CD4-positive, CD25-positive, alpha-beta regulatory T cell (primary cell): ENCODE measurements around the gene MYL5. TPM values are rescaled to one million over a fixed set of nuclear protein-coding genes. Genes with fewer than 3 reads are reported as not detected.

ENCODE experiments used
- ATAC-seq, 2 donors: fragments of 150-1000 bp; cut with Tn5 transposase; one replicate each; pipeline ENCODE4 v1.10.0; 2021; ENCODE audit warnings: low read depth in 2 of 2, moderate number of reproducible peaks in 2 of 2, moderate library complexity in 1 of 2
- DNase-seq, 3 donors: peaks; one replicate each; pipeline versions ENCODE4 v3.0.0 to v3.0.0-alpha.2; 2012 to 2022; ENCODE audit warnings: mixed read lengths in 1 of 3
- H3K27ac ChIP-seq: one replicate; pipeline ENCODE4 v1.7.0; 2013; ENCODE audit warnings: mild to moderate bottlenecking, low read length; ENCODE audit not compliant: insufficient read depth, poor library complexity, severe bottlenecking
- H3K27me3 ChIP-seq: one replicate; pipeline ENCODE4 v1.7.0; 2013; ENCODE audit warnings: low read length; ENCODE audit not compliant: control insufficient read depth, insufficient read depth
- H3K36me3 ChIP-seq: one replicate; pipeline ENCODE4 v1.7.0; 2013; ENCODE audit warnings: mild to moderate bottlenecking, low read length, moderate library complexity; ENCODE audit not compliant: control insufficient read depth, insufficient read depth
- H3K4me1 ChIP-seq: 2 replicates; pipeline ENCODE4 v1.7.0; 2013; ENCODE audit warnings: mild to moderate bottlenecking, low read length; ENCODE audit not compliant: insufficient read depth, control insufficient read depth, poor library complexity, severe bottlenecking
- H3K4me3 ChIP-seq: one replicate; pipeline ENCODE4 v1.7.0; 2013; ENCODE audit warnings: low read depth, mild to moderate bottlenecking, low read length, moderate library complexity
- H3K9me3 ChIP-seq, 2 experiments: 1 replicate in 1 of 2; 2 replicates in 1 of 2; pipeline ENCODE4 v1.7.0; 2013; ENCODE audit warnings: low read length in 2 of 2, mild to moderate bottlenecking in 1 of 2, moderate library complexity in 1 of 2; ENCODE audit not compliant: control insufficient read depth in 2 of 2
- H3K27ac Mint-ChIP-seq, 3 donors: one replicate each; pipeline ENCODE4 v1.8.0; 2020 to 2022; ENCODE audit warnings: mild to moderate bottlenecking in 3 of 3, mixed read lengths in 3 of 3, moderate library complexity in 2 of 3
- H3K27me3 Mint-ChIP-seq: one replicate; pipeline ENCODE4 v1.8.0; 2022; ENCODE audit warnings: mild to moderate bottlenecking, mixed read lengths
- H3K36me3 Mint-ChIP-seq: one replicate; pipeline ENCODE4 v1.8.0; 2020; ENCODE audit warnings: mixed read lengths
- H3K4me1 Mint-ChIP-seq, 4 donors: one replicate each; pipeline ENCODE4 v1.8.0; 2020 to 2022; ENCODE audit warnings: mixed read lengths in 4 of 4, mild to moderate bottlenecking in 1 of 4
- H3K4me3 Mint-ChIP-seq, 4 donors: one replicate each; pipeline ENCODE4 v1.8.0; 2020 to 2022; ENCODE audit warnings: mild to moderate bottlenecking in 4 of 4, mixed read lengths in 4 of 4, moderate library complexity in 3 of 4
- H3K9me3 Mint-ChIP-seq, 7 donors: one replicate each; pipeline ENCODE4 v1.8.0; 2020 to 2022; ENCODE audit warnings: mixed read lengths in 7 of 7, mild to moderate bottlenecking in 3 of 7, moderate library complexity in 2 of 7
- polyA plus RNA-seq, 4 donors: library from polyadenylated mRNA; unstranded; fragments of 300-500 nt; fragmentation: Illumina TruSeq; gene quantifications; one replicate each; pipeline ENCODE4 v1.2.3, GENCODE V29; 2021
- total RNA-seq: library from RNA; stranded (reverse); gene quantifications from one replicate; pipeline ENCODE4 v1.2.3, GENCODE V29; 2022

Gene MYL5
- total and polyA plus RNA-seq, 5 donors from 2014 or later = 3.3 to 13.9 (median 4.7) TPM

DNA sequence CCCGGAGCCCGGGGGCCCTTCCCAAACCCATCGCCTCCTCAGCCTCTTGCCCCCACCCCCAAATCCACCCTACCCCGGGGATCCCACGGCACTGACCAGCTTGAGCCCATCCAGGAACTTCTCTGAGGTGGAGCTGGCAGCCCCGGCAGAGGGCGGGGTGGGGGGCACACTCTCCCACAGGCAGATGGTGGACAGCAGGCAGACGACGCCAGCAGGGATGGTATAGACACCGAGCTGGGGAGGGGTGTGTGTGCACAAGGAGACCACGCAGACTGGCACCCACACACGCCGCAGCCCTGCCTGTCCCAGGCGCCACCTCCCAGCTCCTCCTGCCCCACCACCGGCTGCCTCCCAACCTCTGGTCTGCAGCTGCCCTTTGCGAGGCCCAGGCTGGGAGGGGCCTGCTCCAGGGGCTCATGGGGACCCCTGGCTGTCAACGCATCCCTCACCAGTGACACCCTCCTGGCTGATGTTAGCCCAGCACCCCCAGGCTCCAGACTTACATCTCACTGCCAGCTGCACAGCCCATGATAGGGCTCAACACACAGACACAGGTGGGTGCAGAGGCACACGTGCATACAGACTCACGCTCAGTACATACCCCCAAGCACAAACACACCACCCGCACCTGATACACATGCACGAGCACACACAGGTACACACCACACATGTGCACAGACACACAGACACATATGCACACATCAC lies 10.4 kb downstream of the MYL5 start:
- H3K27me3 ChIP-seq = no peaks in the 10 kb centered on the region
- peaks cover 21% of the 10 kb centered on the region for H3K4me1 ChIP-seq
- H3K27ac Mint-ChIP-seq = peak overlapping the region in 2 of 3 donors; percentile 47 to 64
- H3K36me3 ChIP-seq = no peaks in the 10 kb centered on the region
- no peaks in the 10 kb centered on the region for H3K36me3 Mint-ChIP-seq
- no peaks in the 10 kb centered on the region for H3K27me3 Mint-ChIP-seq
- H3K4me3 Mint-ChIP-seq = peak overlapping the region in 1 of 4 donors; percentile 3
- no peak for ATAC-seq
- no peak overlapping the region for H3K4me3 ChIP-seq
- no peaks in the 10 kb centered on the region for H3K9me3 Mint-ChIP-seq
- H3K4me1 Mint-ChIP-seq = peaks cover 0 to 18% (median 2%) of the 10 kb centered on the region in 4 donors
- DNase-seq = peak in 1 of 3 donors; percentile 0
- no peaks in the 10 kb centered on the region for H3K9me3 ChIP-seq
- H3K27ac ChIP-seq = no peak overlapping the region

DNA sequence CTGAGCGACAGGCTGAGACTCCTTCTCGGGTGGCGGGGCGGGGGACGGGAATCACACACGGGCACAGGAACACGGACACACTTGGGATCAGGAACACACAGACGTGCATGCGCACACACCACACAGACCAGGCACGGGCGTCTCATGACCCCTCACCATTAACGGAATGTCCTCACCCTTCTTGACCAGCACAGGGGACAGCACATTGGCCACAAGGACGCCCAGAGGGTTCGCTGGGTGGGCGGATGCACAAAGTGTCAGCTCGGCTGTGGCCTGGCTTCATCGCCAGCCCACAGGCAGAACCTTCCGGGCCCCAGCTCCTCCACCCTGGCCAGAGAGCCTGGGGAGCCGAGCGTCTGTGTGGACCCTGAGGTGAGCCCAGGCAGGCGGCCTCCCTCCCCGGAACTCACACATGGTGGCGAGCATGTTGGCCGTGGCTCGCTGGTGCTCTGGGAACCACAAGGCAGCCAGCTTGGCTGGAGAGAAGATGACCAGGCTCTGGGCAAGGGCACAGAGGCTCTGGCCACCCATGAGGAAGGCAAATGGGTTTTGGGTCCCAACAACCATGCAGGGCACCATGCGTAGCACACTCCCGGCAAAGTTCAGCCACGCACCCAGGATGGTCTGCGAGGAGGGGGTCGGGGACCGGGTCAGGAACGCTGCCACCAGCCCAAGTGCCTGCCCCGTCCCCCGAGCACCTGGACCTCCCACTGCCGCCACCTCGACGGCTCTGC lies 11.5 kb downstream of the MYL5 start:
- H3K4me3 ChIP-seq = no peak overlapping the region
- peaks cover 12% of the 10 kb centered on the region for H3K4me1 ChIP-seq
- no peaks in the 10 kb centered on the region for H3K9me3 Mint-ChIP-seq
- no peaks in the 10 kb centered on the region for H3K27me3 Mint-ChIP-seq
- H3K36me3 Mint-ChIP-seq = no peaks in the 10 kb centered on the region
- H3K4me3 Mint-ChIP-seq = no peak overlapping the region
- peaks cover 0 to 10% (median 2%) of the 10 kb centered on the region in 4 donors for H3K4me1 Mint-ChIP-seq
- no peak for DNase-seq
- H3K36me3 ChIP-seq = no peaks in the 10 kb centered on the region
- no peak for ATAC-seq
- no peaks in the 10 kb centered on the region for H3K9me3 ChIP-seq
- H3K27me3 ChIP-seq = no peaks in the 10 kb centered on the region
- H3K27ac Mint-ChIP-seq = peak overlapping the region in 1 of 3 donors; percentile 47
- no peak overlapping the region for H3K27ac ChIP-seq

DNA sequence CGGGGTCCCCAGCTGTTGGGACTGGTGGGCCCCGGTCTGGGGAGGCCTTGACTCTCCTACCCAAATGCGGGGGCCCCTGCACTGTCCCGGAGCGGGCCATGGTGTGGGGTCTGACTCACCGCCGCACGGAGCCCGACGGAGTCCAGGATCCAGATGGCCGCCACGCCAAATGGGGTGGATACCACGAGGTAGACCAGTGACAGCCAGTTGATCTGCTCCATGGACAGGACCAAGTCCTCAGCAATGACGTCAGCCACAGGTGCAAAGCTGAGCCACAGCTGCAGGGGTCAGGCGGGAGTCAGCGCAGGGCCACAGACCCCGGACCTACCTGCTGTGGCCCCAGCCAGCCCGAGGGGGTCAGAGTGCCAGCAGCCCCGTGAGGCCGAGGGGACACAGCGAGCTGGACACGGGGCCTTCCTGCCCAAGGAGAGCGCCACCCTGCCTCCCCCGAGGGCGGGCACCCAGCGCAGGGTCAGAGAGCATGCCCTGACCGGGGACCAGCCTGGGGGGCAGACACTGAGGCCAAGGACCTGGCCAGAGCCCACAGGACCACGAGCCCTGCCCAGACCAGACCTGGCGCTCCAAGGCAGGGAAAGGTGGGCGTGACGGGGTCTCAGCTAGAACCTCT lies 12.2 kb downstream of the MYL5 start:
- Histone ChIP-seq H3K4me3 (no peak overlapping the region), H3K36me3 (no peaks in the 10 kb centered on the region), H3K27ac (no peak overlapping the region), H3K4me1 (peaks cover 8% of the 10 kb centered on the region), H3K9me3 (no peaks in the 10 kb centered on the region), H3K27me3 (no peaks in the 10 kb centered on the region)
- Mint-ChIP-seq H3K4me1 (peaks cover 0 to 9% (median 2%) of the 10 kb centered on the region in 4 donors), H3K36me3 (no peaks in the 10 kb centered on the region), H3K27me3 (no peaks in the 10 kb centered on the region), H3K27ac (no peak overlapping the region), H3K9me3 (no peaks in the 10 kb centered on the region), H3K4me3 (no peak overlapping the region)
- ATAC-seq = no peak
- DNase-seq = no peak

GRCh38 chr4:687048-687970 lies 13.0 kb downstream of the MYL5 start:
- no peaks in the 10 kb centered on the region for H3K27me3 Mint-ChIP-seq
- ATAC-seq (no peak), DNase-seq (peak in 1 of 3 donors; percentile 2)
- no peaks in the 10 kb centered on the region for H3K36me3 ChIP-seq
- H3K9me3 Mint-ChIP-seq = no peaks in the 10 kb centered on the region
- no peaks in the 10 kb centered on the region for H3K9me3 ChIP-seq
- H3K4me3 ChIP-seq = no peak overlapping the region
- no peak overlapping the region for H3K27ac Mint-ChIP-seq
- H3K4me1 Mint-ChIP-seq = peaks cover 0 to 9% (median 2%) of the 10 kb centered on the region in 4 donors
- no peak overlapping the region for H3K27ac ChIP-seq
- no peaks in the 10 kb centered on the region for H3K36me3 Mint-ChIP-seq
- peaks cover 8% of the 10 kb centered on the region for H3K4me1 ChIP-seq
- no peak overlapping the region for H3K4me3 Mint-ChIP-seq
- H3K27me3 ChIP-seq = no peaks in the 10 kb centered on the region

DNA sequence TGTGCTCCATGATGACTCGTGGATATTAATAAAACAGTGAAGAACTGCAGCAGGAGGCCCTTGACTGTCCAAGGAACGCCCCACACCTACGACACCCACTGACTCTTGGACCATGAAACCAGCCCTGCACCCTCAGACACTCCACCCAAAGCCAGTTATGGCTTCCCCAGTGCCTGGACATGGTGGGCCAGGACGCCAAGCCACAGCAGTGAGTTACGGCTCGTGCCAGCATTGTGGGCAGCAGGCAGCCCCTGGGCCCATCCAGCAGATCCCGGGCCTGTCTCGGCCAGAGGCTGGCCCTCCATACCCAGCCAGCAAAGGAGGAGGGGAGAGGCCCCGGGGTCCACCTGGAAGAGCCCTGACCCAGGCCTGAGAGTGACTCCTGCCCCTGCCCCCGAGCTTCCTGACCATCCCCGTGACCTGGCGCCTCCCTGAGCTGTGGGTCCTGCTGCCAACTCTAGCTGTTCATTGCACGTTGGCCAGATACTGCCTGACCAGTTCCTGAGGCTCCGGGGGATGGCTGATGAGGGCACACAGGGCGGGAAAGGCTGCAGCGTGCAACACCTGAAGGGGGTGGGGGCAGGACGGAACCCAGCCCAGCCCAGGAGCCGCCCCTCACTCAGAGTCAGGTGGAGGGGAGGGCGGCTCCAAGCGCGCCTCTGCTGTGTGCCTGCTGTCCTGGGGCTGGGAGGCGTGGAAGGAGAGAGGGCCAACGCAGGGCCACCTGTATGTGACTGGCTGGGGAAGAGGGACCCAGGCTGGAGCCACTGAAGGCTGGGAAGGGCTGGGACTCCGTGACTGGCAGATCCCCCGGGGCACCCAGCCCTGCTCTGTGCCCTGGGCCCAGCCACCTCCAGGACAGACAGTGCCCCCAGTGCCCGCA lies 13.9 kb downstream of the MYL5 start:
- Histone ChIP-seq H3K36me3 (no peaks in the 10 kb centered on the region), H3K4me1 (peaks cover 8% of the 10 kb centered on the region), H3K27me3 (no peaks in the 10 kb centered on the region), H3K9me3 (no peaks in the 10 kb centered on the region), H3K27ac (no peak overlapping the region), H3K4me3 (no peak overlapping the region)
- Mint-ChIP-seq H3K27me3 (no peaks in the 10 kb centered on the region), H3K27ac (no peak overlapping the region), H3K4me3 (peak overlapping the region in 1 of 4 donors; percentile 57), H3K4me1 (peaks cover 0 to 7% (median 2%) of the 10 kb centered on the region in 4 donors), H3K36me3 (no peaks in the 10 kb centered on the region), H3K9me3 (no peaks in the 10 kb centered on the region)
- ATAC-seq = no peak
- DNase-seq = no peak

DNA sequence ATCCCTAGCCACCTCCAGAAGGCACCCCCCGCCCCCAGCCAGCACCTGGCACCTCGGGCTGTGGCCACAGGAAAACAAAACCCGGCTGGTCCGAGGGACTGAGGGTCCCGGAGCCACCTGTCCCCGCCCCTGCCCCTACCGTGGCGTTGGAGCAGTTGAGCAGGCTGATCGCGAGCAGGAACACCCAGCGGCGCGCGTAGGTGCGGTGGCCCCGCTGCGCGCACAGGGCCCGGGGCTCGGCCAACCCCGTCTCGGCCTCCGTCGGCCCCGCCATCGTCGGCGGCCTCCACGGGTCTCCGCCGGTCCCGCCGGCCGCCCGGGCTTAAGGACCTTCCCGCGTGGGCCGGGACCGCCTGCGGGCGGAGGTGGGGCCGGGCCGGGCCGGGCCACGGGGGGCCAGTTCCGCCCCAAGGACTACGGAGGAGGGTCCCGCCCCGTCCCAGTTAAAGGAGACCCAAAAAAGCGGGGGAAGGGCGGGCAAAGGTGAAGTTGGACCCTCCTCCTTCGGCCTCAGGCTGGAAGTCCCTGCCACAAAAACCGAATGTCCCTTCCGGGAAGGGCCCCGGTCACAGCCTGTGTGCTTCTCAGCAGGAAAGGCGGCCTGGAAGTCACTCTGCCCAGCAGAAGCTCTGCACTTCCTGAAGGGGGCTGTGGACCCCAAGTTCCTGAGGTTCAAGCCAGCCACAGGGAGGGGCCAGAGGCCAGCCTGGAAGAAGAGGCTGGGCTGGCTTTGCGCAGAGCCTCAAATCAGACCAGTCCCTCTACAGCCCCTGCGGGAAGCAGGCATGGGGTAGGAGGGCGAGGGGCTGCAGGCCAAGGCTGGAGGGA lies 14.7 kb downstream of the MYL5 start, which contains the start of gene SLC49A3:
SLC49A3 (minus strand) TSS at position 298 of the 828 bp plus-strand sequence; CDS start at position 274, 24 bp downstream.
- H3K4me1 Mint-ChIP-seq = peaks cover 0 to 7% (median 2%) of the 10 kb centered on the region in 4 donors
- peaks cover 8% of the 10 kb centered on the region for H3K4me1 ChIP-seq
- no peaks in the 10 kb centered on the region for H3K27me3 Mint-ChIP-seq
- peak within 1 kb of the TSS in 2 of 4 donors; percentile 57 to 73 for H3K4me3 Mint-ChIP-seq
- no peaks in the 10 kb centered on the region for H3K36me3 Mint-ChIP-seq
- no peaks in the 10 kb centered on the region for H3K9me3 Mint-ChIP-seq
- H3K4me3 ChIP-seq = no peak within 1 kb of the TSS
- no peaks in the 10 kb centered on the region for H3K27me3 ChIP-seq
- H3K27ac ChIP-seq = no peak within 1 kb of the TSS
- no peaks in the 10 kb centered on the region for H3K9me3 ChIP-seq
- H3K36me3 ChIP-seq = no peaks in the 10 kb centered on the region
- DNase-seq = no peak
- peak in 1 of 2 donors; percentile 41 for ATAC-seq
- H3K27ac Mint-ChIP-seq = no peak within 1 kb of the TSS
